ENCODE results near the gene KLKB1. TPM values are rescaled to one million over a fixed set of nuclear protein-coding genes. Genes with fewer than 3 reads are reported as not detected.

KLKB1 gene
- total RNA-seq, 1 donor from 2014 or later: 1.6 TPM

DNA sequence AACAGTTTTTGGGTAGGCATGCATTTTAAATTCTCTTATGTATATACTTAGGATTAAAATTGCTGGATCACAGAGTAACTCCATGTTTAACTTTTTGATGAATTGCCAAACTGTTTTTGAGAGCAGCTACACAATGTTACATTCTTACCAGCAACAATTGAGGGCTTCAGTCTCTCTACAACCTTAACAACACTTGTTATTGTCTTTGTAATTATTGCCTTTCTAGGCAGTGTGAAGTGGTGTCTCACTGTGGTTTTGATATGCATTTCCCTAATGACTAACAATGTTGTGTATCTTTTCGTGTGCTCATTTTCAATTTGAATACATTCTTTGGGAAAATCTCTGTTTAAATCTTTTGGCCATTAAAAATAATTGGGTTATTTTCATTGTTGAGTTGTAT lies 21.3 kb downstream of the KLKB1 start:
- H3K4me1 ChIP-seq: no peaks in the 10 kb centered on the region
- no peaks in the 10 kb centered on the region for H3K27me3 ChIP-seq (ENCODE audit: low read depth)
- H3K4me3 ChIP-seq: no peak overlapping the region
- H3K36me3 ChIP-seq: no peaks in the 10 kb centered on the region
- ATAC-seq: no peak
- no peaks in the 10 kb centered on the region for H3K9me3 ChIP-seq
- TF ChIP-seq, protein P1, sequence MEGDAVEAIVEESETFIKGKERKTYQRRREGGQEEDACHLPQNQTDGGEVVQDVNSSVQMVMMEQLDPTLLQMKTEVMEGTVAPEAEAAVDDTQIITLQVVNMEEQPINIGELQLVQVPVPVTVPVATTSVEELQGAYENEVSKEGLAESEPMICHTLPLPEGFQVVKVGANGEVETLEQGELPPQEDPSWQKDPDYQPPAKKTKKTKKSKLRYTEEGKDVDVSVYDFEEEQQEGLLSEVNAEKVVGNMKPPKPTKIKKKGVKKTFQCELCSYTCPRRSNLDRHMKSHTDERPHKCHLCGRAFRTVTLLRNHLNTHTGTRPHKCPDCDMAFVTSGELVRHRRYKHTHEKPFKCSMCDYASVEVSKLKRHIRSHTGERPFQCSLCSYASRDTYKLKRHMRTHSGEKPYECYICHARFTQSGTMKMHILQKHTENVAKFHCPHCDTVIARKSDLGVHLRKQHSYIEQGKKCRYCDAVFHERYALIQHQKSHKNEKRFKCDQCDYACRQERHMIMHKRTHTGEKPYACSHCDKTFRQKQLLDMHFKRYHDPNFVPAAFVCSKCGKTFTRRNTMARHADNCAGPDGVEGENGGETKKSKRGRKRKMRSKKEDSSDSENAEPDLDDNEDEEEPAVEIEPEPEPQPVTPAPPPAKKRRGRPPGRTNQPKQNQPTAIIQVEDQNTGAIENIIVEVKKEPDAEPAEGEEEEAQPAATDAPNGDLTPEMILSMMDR (IDR thresholded peaks at IDR 0.05): no peak
- no peak for DNase-seq
- intact Hi-C loops (cut with DNase I): no loop called here
- H3K27ac ChIP-seq: no peak overlapping the region

DNA sequence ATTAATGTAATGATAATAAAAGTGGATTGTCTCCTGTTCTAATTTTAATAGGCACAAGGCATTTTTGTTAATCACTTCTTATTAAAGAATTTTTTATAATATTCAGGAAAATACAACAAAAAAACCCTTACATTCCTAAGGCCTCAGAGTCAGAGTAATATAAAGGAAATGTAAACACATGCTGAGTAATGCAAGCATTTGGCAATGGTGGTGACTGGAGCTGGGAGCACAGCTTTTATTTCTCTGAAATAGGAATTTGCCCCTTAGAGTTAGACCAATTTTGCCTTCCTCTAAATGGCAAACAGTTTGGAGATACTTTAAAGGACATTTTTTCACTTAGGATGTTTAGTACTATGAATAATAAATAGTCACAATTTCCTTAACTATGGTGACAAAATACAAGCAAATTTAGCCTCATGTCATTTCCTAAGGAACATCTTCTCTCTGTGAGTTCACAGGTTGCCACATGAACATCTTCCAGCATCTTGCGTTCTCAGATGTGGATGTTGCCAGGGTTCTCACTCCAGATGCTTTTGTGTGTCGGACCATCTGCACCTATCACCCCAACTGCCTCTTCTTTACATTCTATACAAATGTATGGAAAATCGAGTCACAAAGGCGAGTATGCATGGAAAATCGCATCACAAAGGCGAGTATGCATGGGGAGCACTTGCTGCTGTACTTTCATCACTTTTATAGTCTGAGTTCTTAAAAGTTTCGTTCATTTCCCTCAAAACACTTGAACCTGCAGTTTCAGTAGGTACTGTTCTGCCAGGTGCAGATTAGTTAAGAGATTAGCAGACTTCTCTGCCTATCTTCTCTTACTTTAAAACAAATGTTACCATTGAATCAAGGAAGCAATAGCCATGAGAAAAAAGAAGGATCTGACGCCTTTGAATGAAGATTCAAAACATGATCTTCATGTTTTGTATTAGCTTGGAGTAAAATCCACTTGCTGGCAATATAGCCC lies 22.8 kb downstream of the KLKB1 start:
- Histone ChIP-seq H3K36me3 (no peaks in the 10 kb centered on the region), H3K4me1 (no peaks in the 10 kb centered on the region), H3K9me3 (no peaks in the 10 kb centered on the region), H3K27me3 (ENCODE audit: low read depth) (no peaks in the 10 kb centered on the region), H3K4me3 (no peak overlapping the region), H3K27ac (no peak overlapping the region)
- intact Hi-C loops (cut with DNase I): no loop called here
- TF ChIP-seq, protein P1 (IDR thresholded peaks at IDR 0.05): no peak
- DNase-seq: no peak
- no peak for ATAC-seq

DNA sequence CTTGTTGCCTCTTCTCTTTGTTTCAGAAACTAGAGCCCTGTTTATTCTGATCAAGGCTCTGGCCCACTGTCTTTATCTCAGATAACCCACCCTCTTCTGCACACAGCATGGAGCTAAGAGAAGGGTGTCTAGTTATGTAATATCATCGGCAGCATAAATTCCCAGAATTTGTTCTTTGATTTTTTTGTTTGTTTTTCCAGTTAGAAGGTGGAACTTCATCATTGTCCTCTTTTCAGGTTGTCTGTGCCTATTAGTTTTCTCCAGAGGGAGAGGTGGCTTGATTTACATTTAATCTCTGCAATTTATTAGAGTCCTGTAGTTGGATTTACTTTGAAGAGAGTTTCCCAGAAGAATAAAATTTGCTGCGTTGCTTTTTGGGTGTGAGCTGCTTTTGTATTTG lies 23.5 kb downstream of the KLKB1 start:
- Histone ChIP-seq H3K27ac (no peak overlapping the region), H3K4me3 (no peak overlapping the region), H3K9me3 (no peaks in the 10 kb centered on the region), H3K36me3 (no peaks in the 10 kb centered on the region), H3K4me1 (no peaks in the 10 kb centered on the region), H3K27me3 (ENCODE audit: low read depth) (no peaks in the 10 kb centered on the region)
- ATAC-seq (no peak), DNase-seq (no peak)
- intact Hi-C loops (cut with DNase I): no loop called here
- TF ChIP-seq, protein P1 (IDR thresholded peaks at IDR 0.05): no peak

DNA sequence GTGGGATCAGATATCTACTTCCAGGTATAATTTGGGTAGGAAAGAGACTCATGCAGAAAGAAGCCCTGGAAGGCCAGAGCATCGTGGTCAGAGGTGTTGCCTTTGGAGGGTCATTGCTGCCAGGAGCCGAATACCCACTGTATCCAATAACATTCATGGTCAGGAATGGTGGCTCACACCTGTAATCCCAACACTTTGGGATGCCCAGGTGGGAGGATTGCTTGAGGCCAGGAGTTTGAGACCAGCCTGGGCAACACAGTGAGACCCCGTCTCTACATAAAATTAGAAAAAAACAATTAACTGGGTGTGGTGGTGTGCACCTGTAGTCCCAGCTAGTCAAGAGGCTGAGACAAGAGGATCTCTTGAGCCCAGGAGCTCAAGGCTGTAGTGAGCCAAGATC lies 27.8 kb downstream of the KLKB1 start:
- Histone ChIP-seq H3K4me3 (no peak overlapping the region), H3K4me1 (no peaks in the 10 kb centered on the region), H3K36me3 (no peaks in the 10 kb centered on the region), H3K9me3 (no peaks in the 10 kb centered on the region), H3K27me3 (ENCODE audit: low read depth) (no peaks in the 10 kb centered on the region), H3K27ac (no peak overlapping the region)
- intact Hi-C loops (cut with DNase I): no loop called here
- no peak for ATAC-seq
- TF ChIP-seq, protein P1 (IDR thresholded peaks at IDR 0.05): no peak
- DNase-seq: no peak

DNA sequence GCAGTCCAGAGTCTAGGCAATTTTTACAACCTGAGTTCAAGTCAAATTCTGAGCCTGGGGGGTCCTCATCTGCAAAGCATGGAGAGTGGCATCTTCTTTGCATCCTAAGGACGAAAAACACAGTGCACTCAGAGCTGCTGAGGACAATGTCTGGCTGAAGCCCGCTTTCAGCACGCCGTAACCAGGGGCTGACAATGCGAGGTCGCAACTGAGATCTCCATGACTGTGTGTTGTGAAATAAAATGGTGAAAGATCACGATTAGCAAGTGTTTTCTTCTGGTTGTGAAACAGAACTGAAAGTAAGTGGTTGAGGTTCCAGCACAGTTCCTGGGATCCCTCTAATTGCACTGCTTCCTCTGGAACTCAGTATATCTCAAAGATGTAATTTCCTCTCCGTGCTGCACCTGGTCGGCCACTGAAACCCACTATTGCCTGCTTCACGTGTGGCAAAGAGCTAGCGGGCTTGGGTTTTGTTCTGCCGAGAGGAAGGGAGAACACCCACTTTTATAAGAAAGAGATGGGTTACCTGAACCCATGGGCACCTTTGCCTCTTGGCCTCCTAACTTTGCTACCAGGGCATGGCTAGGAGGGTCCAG lies 31.0 kb downstream of the KLKB1 start:
- no peak for ATAC-seq
- TF ChIP-seq, protein P1 (IDR thresholded peaks at IDR 0.05): no peak
- Histone ChIP-seq H3K27me3 (ENCODE audit: low read depth) (no peaks in the 10 kb centered on the region), H3K9me3 (no peaks in the 10 kb centered on the region), H3K4me1 (no peaks in the 10 kb centered on the region), H3K36me3 (no peaks in the 10 kb centered on the region), H3K4me3 (no peak overlapping the region), H3K27ac (no peak overlapping the region)
- intact Hi-C loops (cut with DNase I): no loop called here
- no peak for DNase-seq

Measured in lower lobe of right lung (tissue), 2 donors.